Astrocyte (in vitro differentiated cells and primary cell): ENCODE results near the gene CCNT2.

Experiments used
- EZH2 ChIP-seq: IDR thresholded peaks from 2 replicates; pipeline ENCODE4 v1.6.1; 2012; ENCODE audit warnings: mild to moderate bottlenecking, low read length, inconsistent platforms; ENCODE audit not compliant: insufficient read depth
- TF ChIP-seq, protein P1 (sequence below): IDR thresholded peaks from 2 replicates; pipeline ENCODE4 v1.5.1; 2011; ENCODE audit warnings: low read depth, mild to moderate bottlenecking, inconsistent platforms, low read length, moderate library complexity; ENCODE audit not compliant: insufficient read depth

DNA sequence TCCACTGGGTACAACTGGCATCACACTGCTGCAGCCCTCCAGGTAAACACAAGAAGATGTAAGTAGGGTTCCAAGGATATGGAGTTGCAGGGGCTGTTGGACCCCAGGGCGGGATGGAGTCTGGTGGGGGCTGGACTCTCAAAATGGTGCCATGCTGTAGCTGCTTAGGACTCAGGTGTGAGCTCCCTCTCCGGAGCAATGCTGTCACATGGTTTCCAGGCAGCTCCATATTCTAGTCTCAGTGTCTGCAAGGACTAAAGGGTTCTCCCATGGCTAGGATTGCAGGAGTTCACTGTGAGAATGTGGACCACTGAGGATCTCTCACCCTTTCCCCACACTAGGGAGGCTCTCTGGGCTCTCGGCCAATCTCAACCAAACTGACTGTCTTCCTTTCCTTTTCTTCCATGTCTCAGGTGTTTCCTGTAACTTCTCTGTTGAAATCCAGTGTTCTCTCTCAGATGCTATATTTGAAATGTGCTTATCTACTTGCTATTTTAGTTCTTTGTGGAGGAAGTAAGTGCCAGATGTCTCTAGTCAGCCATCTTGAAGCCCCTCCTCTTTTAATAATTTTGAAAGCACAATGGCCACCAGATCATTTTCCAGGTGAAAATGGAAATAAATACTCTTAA lies 57.6 kb downstream of the CCNT2 start:
- TF ChIP-seq, protein P1, sequence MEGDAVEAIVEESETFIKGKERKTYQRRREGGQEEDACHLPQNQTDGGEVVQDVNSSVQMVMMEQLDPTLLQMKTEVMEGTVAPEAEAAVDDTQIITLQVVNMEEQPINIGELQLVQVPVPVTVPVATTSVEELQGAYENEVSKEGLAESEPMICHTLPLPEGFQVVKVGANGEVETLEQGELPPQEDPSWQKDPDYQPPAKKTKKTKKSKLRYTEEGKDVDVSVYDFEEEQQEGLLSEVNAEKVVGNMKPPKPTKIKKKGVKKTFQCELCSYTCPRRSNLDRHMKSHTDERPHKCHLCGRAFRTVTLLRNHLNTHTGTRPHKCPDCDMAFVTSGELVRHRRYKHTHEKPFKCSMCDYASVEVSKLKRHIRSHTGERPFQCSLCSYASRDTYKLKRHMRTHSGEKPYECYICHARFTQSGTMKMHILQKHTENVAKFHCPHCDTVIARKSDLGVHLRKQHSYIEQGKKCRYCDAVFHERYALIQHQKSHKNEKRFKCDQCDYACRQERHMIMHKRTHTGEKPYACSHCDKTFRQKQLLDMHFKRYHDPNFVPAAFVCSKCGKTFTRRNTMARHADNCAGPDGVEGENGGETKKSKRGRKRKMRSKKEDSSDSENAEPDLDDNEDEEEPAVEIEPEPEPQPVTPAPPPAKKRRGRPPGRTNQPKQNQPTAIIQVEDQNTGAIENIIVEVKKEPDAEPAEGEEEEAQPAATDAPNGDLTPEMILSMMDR = no peak
- no peak for TF ChIP-seq EZH2
